Kidney epithelial cell (primary cell): ENCODE results near the gene TMEM178B. TPM values are rescaled to one million over a fixed set of nuclear protein-coding genes. Genes with fewer than 3 reads are reported as not detected.
A peak's percentile ranks its signal among the peaks of the same experiment; 100 is the strongest.

Source experiments
- DNase-seq: peaks from one replicate; pipeline ENCODE4 v3.0.0-alpha.2; 2010; ENCODE audit warnings: low read depth
- H3K27me3 ChIP-seq: 2 replicates; pipeline ENCODE4 v1.6.0; 2011; ENCODE audit warnings: low read length; ENCODE audit not compliant: control insufficient read depth, insufficient read depth
- H3K36me3 ChIP-seq: 2 replicates; pipeline ENCODE4 v1.5.1; 2011; ENCODE audit warnings: low read length; ENCODE audit not compliant: control insufficient read depth, insufficient read depth
- H3K4me3 ChIP-seq: 2 replicates; pipeline ENCODE4 v1.5.1; 2011; ENCODE audit warnings: low read depth, mild to moderate bottlenecking, control low read depth, low read length
- total RNA-seq: library from RNA; depleted of rRNA; stranded (reverse); fragments of >200 nt; gene quantifications from 2 replicates; pipeline ENCODE4 v1.2.3, GENCODE V29; 2015
- TF ChIP-seq, protein P1 (sequence below): IDR thresholded peaks from 2 replicates; pipeline ENCODE4 v1.5.1; 2011; ENCODE audit warnings: mild to moderate bottlenecking, moderate library complexity, low read length, control low read depth, inconsistent platforms; ENCODE audit not compliant: insufficient read depth, poor library complexity, severe bottlenecking

TMEM178B gene
- total RNA-seq, 1 donor from 2014 or later = 9.7 TPM

GRCh38 chr7:141209454-141209853 lies 135.6 kb downstream of the TMEM178B start:
- Histone ChIP-seq H3K27me3 (no peaks in the 10 kb centered on the region), H3K36me3 (no peaks in the 10 kb centered on the region), H3K4me3 (no peak overlapping the region)
- no peak for DNase-seq
- TF ChIP-seq, protein P1, sequence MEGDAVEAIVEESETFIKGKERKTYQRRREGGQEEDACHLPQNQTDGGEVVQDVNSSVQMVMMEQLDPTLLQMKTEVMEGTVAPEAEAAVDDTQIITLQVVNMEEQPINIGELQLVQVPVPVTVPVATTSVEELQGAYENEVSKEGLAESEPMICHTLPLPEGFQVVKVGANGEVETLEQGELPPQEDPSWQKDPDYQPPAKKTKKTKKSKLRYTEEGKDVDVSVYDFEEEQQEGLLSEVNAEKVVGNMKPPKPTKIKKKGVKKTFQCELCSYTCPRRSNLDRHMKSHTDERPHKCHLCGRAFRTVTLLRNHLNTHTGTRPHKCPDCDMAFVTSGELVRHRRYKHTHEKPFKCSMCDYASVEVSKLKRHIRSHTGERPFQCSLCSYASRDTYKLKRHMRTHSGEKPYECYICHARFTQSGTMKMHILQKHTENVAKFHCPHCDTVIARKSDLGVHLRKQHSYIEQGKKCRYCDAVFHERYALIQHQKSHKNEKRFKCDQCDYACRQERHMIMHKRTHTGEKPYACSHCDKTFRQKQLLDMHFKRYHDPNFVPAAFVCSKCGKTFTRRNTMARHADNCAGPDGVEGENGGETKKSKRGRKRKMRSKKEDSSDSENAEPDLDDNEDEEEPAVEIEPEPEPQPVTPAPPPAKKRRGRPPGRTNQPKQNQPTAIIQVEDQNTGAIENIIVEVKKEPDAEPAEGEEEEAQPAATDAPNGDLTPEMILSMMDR = no peak

DNA sequence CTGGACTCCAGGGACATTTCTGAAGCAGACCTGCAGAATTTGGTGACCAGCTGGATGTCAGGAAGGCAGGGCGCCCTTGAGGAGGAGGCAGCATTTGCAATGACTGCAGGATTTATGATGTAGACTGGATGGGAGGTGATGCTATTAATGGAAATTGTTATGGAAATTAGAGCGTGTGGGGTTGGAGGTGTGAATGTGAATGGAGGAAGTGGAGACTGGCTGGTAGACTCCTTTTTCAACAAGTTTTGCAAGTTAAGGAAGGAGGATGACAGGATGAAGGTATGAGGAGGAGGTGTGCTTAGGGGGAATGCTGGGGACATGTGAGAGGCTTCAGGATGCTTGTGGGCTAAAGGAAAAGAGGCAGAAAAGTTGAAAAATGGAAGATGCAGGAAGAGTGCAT lies 137.0 kb downstream of the TMEM178B start:
- no peaks in the 10 kb centered on the region for H3K27me3 ChIP-seq
- H3K4me3 ChIP-seq = no peak overlapping the region
- DNase-seq = no peak
- TF ChIP-seq, protein P1 = no peak
- H3K36me3 ChIP-seq = no peaks in the 10 kb centered on the region

- TF ChIP-seq, protein P1 = no peak
- Histone ChIP-seq H3K36me3 (no peaks in the 10 kb centered on the region), H3K4me3 (no peak overlapping the region), H3K27me3 (no peaks in the 10 kb centered on the region)
- DNase-seq = no peak
These were observed 139.4 kb downstream of the TMEM178B start for GRCh38 chr7:141213226-141213625.

DNA sequence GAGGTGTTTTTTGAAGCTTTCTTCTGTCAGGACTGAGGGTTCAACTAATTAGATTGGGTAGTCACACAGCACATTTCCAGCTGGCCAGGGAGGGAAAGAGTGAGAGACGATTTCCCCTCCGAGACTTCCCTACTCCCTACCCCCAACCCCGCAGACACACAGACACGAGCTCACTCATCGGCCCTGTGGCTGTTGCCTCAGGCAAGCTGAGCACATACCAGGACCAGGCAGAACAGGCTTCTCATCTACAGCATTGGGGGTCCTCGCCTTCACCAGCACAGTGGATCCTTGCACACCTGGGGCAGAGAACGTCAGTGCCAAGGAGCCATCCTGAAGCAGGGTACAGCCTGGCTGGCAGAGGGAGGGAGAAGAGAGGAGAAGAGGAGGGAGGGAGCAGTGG lies 144.1 kb downstream of the TMEM178B start:
- no peak overlapping the region for H3K4me3 ChIP-seq
- TF ChIP-seq, protein P1 = no peak
- no peaks in the 10 kb centered on the region for H3K27me3 ChIP-seq
- DNase-seq = no peak
- H3K36me3 ChIP-seq = no peaks in the 10 kb centered on the region

DNA sequence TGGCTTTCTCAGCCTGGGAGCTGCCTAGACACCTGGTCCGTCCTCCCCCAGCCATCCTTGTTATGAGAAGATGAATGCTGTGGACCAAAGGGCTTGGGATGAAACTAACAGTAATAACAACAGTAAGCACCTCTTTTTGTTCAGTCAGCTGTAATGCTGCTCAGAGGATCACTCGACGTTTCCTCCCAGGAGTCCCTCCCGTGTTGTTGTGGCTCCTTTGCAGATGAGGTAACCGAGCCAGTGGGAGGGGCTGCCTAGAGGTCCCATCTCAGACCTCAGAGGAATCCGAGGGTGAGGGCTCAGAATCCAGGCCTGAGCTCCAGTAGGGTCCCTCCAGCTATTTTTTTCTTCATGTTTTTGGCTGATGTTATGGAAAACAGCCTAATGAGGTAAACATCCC lies 145.1 kb downstream of the TMEM178B start:
- DNase-seq = no peak

DNA sequence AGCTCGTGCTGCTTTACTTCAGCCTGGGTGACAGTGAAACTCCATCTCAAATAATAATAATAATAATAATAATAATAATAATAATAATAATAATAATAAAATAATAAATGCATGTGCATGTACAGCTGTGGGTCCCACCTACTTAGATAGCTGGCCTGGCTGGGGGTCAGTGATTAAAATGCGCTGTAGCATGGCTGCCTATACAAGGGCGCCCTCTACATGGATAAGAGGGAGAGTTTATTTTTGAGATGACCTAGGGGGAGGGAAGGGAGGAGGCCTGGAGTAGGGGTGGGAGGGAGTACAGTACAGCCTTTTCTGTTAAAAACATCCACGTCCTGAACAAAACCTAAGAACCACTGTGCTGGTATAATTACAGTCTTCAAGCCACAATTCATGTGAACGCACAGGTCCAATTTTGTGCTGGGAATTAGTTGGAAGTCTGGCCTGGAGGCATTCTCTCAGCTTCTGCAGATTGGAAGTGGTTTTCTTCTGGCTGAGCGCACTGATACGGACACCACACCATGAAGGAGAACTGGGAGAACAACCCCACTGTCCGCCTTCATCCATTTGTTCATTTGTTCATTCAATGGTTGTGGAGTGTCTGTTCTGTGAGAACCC lies 146.5 kb downstream of the TMEM178B start:
- Histone ChIP-seq H3K27me3 (no peaks in the 10 kb centered on the region), H3K4me3 (no peak overlapping the region), H3K36me3 (no peaks in the 10 kb centered on the region)
- TF ChIP-seq, protein P1 = peak; percentile 42
- DNase-seq = no peak

More for the DNA sequence above, 145.1 kb downstream of the TMEM178B start:
- TF ChIP-seq, protein P1 = no peak
- Histone ChIP-seq H3K4me3 (no peak overlapping the region), H3K27me3 (no peaks in the 10 kb centered on the region), H3K36me3 (no peaks in the 10 kb centered on the region)
